ENCODE results near the gene CNTN6. TPM values are rescaled to one million over a fixed set of nuclear protein-coding genes. Genes with fewer than 3 reads are reported as not detected.

The CNTN6 gene
- total RNA-seq, 4 donors from 2014 or later: 7.7 to 16.4 (median 8.9) TPM

DNA sequence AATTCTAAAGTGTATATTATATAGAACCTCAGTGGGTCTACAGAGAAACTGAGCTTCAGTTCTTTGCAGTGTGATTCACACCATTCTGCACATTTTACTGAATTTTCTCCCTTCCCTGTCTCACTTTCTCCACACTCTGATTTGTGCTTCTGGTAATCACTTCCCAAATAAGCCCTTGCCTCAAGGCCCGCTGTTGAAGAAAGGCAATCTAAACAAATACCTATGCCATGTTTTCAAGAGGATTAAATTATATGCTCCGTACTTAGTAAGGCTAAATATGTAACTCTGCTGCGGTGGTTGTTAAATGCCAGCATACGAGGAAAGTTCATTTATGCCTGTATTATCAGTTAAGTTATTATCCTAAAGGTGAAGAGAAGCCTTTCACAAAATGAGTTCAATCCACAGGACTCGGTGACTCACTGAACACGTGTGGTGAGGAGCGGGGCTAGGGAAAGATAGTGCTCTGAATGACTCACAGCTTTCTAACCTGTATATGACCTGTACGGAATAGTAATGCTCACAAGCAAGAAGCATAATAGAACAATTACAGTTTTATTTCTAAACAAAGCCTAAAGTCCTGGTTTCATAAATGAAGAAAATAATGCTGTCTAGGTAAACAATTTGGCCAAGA lies 25.1 kb downstream of the CNTN6 start:
- 93 to 95% methylated on average over 8 of the region's 8 CpGs for WGBS, 2 donors

DNA sequence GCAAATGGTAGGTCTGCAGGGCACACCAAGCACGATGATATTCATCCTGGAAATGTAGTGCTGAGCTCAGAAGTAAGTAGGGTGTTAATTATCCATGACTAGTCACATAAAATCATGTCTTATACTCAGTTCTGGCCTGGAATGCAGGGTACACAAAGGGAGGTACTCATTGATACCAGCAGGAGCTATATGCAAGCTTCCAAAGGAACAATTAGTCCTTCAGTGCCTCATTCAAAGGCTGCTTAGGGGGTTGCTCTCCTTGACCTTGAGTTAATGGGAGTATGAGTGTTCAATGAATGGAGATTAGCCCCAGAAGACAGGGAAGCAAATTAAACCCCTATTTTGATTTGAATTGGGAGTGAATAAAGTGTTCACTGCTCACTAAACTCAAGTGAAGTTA lies 38.3 kb downstream of the CNTN6 start:
- H3K4me1 ChIP-seq: no peaks in the 10 kb centered on the region
- no peaks in the 10 kb centered on the region for H3K27me3 ChIP-seq
- TF ChIP-seq, protein P1, sequence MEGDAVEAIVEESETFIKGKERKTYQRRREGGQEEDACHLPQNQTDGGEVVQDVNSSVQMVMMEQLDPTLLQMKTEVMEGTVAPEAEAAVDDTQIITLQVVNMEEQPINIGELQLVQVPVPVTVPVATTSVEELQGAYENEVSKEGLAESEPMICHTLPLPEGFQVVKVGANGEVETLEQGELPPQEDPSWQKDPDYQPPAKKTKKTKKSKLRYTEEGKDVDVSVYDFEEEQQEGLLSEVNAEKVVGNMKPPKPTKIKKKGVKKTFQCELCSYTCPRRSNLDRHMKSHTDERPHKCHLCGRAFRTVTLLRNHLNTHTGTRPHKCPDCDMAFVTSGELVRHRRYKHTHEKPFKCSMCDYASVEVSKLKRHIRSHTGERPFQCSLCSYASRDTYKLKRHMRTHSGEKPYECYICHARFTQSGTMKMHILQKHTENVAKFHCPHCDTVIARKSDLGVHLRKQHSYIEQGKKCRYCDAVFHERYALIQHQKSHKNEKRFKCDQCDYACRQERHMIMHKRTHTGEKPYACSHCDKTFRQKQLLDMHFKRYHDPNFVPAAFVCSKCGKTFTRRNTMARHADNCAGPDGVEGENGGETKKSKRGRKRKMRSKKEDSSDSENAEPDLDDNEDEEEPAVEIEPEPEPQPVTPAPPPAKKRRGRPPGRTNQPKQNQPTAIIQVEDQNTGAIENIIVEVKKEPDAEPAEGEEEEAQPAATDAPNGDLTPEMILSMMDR (IDR thresholded peaks at IDR 0.05): no peak
- TF ChIP-seq POLR2A (IDR thresholded peaks at IDR 0.05): no peak
- no peak for DNase-seq
- no peaks in the 10 kb centered on the region for H3K36me3 ChIP-seq
- H3K9me3 ChIP-seq: no peaks in the 10 kb centered on the region
- H3K27ac ChIP-seq: no peak overlapping the region
- H3K4me3 ChIP-seq (replicated peaks in 1 of 3): no peak overlapping the region
- intact Hi-C loops (cut with DNase I): no loop called here
- WGBS, 2 donors: 63% methylated on average over 1 of the region's 1 CpG

More for the DNA sequence above, 25.1 kb downstream of the CNTN6 start:
- no peaks in the 10 kb centered on the region for H3K36me3 ChIP-seq
- H3K4me1 ChIP-seq: no peaks in the 10 kb centered on the region
- H3K27me3 ChIP-seq: no peaks in the 10 kb centered on the region
- no peak for DNase-seq
- no peak overlapping the region for H3K4me3 ChIP-seq (replicated peaks in 1 of 3)
- no peak overlapping the region for H3K27ac ChIP-seq
- intact Hi-C loops (cut with DNase I): no loop called here
- H3K9me3 ChIP-seq: no peaks in the 10 kb centered on the region
- TF ChIP-seq, protein P1 (IDR thresholded peaks at IDR 0.05): no peak
- no peak for TF ChIP-seq POLR2A (IDR thresholded peaks at IDR 0.05)

DNA sequence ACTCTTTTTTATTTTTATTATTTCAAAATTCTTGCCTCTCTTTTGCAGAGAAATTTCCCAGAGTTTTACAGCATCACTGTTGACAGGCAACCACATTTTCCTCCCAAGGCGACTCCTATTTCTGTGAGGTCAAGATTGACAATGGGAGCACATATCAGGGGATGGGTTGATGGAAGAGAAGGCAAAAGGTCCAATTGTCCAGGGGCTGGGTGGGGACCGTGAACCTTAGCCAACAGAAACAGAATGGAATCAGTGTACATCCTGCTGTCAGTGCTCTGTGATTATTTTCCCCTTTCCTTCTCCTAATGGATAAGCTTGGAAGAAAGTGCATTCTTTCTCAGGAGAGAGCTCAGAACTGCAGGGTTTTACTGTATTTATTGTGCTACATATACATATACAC lies 42.4 kb downstream of the CNTN6 start:
- Histone ChIP-seq H3K27ac (no peak overlapping the region), H3K27me3 (no peaks in the 10 kb centered on the region), H3K4me1 (no peaks in the 10 kb centered on the region), H3K36me3 (no peaks in the 10 kb centered on the region), H3K4me3 (replicated peaks in 1 of 3) (no peak overlapping the region), H3K9me3 (no peaks in the 10 kb centered on the region)
- DNase-seq: no peak
- TF ChIP-seq, protein P1 (IDR thresholded peaks at IDR 0.05): no peak
- no peak for TF ChIP-seq POLR2A (IDR thresholded peaks at IDR 0.05)
- intact Hi-C loops (cut with DNase I): no loop called here
- WGBS, 2 donors: 70 to 71% methylated on average over 2 of the region's 2 CpGs

DNA sequence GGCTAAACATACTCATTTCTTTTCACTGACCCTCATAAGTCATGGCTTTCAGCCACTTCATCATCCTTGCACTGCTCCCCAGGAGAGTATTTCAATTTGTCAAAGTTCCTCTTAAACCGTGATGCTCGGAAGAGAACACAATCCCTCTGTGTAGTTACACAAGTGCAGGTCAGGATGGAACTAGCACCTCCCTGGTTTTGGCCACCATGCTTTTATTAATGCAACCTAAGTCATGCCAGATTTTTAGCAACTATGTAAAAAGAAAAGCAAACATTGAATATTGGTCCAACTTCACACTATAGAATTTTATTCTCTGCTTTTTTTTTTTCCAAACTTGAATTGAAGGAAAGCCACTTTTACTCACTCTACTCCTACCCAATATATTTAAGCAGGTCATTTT lies 45.2 kb downstream of the CNTN6 start:
- no peak for DNase-seq
- no peaks in the 10 kb centered on the region for H3K4me1 ChIP-seq
- intact Hi-C loops (cut with DNase I): no loop called here
- H3K9me3 ChIP-seq: no peaks in the 10 kb centered on the region
- WGBS, 2 donors: 45 to 47% methylated on average over 2 of the region's 2 CpGs
- no peak overlapping the region for H3K27ac ChIP-seq
- H3K4me3 ChIP-seq (replicated peaks in 1 of 3): no peak overlapping the region
- H3K27me3 ChIP-seq: no peaks in the 10 kb centered on the region
- no peaks in the 10 kb centered on the region for H3K36me3 ChIP-seq
- TF ChIP-seq POLR2A (IDR thresholded peaks at IDR 0.05): no peak
- TF ChIP-seq, protein P1 (IDR thresholded peaks at IDR 0.05): no peak

DNA sequence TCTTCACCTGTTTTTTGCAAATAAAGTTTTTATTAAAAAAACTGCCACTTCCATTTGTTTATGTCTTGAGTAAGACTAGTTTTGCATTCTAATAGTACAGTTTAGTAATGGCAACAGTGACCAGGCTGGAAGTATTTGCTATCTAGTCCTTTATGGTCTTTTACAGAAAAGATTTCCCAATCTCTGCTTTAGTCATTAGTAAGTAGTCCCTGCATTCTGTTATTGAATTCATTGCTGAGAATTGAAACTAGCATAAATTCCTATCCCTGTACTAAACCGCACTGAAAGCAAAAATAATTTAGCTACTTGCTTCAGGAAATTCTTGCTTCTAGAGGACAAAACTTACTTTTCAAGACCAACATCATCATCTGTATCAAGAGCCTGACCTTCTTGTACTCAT lies 46.2 kb downstream of the CNTN6 start:
- Histone ChIP-seq H3K4me1 (no peaks in the 10 kb centered on the region), H3K4me3 (replicated peaks in 1 of 3) (no peak overlapping the region), H3K9me3 (no peaks in the 10 kb centered on the region), H3K27me3 (no peaks in the 10 kb centered on the region), H3K36me3 (no peaks in the 10 kb centered on the region), H3K27ac (no peak overlapping the region)
- WGBS, 2 donors: 58 to 65% methylated on average over 1 of the region's 1 CpG
- TF ChIP-seq POLR2A (IDR thresholded peaks at IDR 0.05): no peak
- TF ChIP-seq, protein P1 (IDR thresholded peaks at IDR 0.05): no peak
- no peak for DNase-seq
- intact Hi-C loops (cut with DNase I): no loop called here
